Suprapubic skin (tissue), 4 donors: ENCODE measurements around the gene CCDC170. TPM values are rescaled to one million over a fixed set of nuclear protein-coding genes. Genes with fewer than 3 reads are reported as not detected.

ENCODE experiments used
- DNase-seq, 2 donors: peaks; one replicate each; pipeline ENCODE4 v3.0.0-alpha.2; 2019; ENCODE audit warnings: low spot score in 2 of 2
- H3K27ac ChIP-seq: fragments of 200-600 bp; sonication (generic); one replicate; pipeline ENCODE4 v1.5.1; 2019
- H3K27me3 ChIP-seq: fragments of 200-600 bp; sonication (generic); one replicate; pipeline ENCODE4 v1.5.1; 2019
- H3K36me3 ChIP-seq: fragments of 200-600 bp; sonication (generic); one replicate; pipeline ENCODE4 v1.5.1; 2019
- H3K4me1 ChIP-seq: fragments of 200-600 bp; sonication (generic); one replicate; pipeline ENCODE4 v1.5.1; 2019
- H3K4me3 ChIP-seq: fragments of 200-600 bp; sonication (generic); one replicate; pipeline ENCODE4 v1.5.1; 2019; ENCODE audit warnings: mild to moderate bottlenecking
- H3K9me3 ChIP-seq: fragments of 200-600 bp; sonication (generic); one replicate; pipeline ENCODE4 v1.5.1; 2019
- EP300 ChIP-seq: sonication (generic); formaldehyde crosslinking; IDR thresholded peaks from one replicate; pipeline ENCODE4 v1.6.1; 2017; ENCODE audit warnings: antibody characterized with exemption
- POLR2A ChIP-seq, 2 donors: fragments of 450-650 bp; IDR thresholded peaks; one replicate each; pipeline ENCODE4 v1.6.1; 2017; ENCODE audit warnings: antibody characterized with exemption in 2 of 2, mild to moderate bottlenecking in 2 of 2, moderate library complexity in 2 of 2
- POLR2AphosphoS5 ChIP-seq, 3 donors: sonication (generic); formaldehyde crosslinking; IDR thresholded peaks; one replicate each; pipeline ENCODE4 v1.6.1; 2017; ENCODE audit warnings: antibody characterized with exemption in 3 of 3
- WGBS: methylation state at CpG from one replicate; pipeline ENCODE4 v1.1.5; 2018; 5-methylcytosine and 5-hydroxymethylcytosine counted together
- total RNA-seq, 4 donors: library from RNA; depleted of rRNA; stranded (reverse); fragments of >200 nt; gene quantifications; one replicate each; pipeline ENCODE4 v1.1.0, GENCODE V29; 2016
- TF ChIP-seq, protein P1 (sequence below), 2 donors: fragments of 200-600 bp in 1 of 2; fragments of 450-650 bp in 1 of 2; sonication (generic) in 1 of 2; IDR thresholded peaks; one replicate each; pipeline ENCODE4 v1.5.1; 2016 to 2019; ENCODE audit warnings: antibody characterized with exemption in 2 of 2, mild to moderate bottlenecking in 1 of 2, moderate library complexity in 1 of 2

Gene CCDC170
- total RNA-seq, 4 donors from 2014 or later = 0.16 to 0.89 (median 0.24) TPM

DNA sequence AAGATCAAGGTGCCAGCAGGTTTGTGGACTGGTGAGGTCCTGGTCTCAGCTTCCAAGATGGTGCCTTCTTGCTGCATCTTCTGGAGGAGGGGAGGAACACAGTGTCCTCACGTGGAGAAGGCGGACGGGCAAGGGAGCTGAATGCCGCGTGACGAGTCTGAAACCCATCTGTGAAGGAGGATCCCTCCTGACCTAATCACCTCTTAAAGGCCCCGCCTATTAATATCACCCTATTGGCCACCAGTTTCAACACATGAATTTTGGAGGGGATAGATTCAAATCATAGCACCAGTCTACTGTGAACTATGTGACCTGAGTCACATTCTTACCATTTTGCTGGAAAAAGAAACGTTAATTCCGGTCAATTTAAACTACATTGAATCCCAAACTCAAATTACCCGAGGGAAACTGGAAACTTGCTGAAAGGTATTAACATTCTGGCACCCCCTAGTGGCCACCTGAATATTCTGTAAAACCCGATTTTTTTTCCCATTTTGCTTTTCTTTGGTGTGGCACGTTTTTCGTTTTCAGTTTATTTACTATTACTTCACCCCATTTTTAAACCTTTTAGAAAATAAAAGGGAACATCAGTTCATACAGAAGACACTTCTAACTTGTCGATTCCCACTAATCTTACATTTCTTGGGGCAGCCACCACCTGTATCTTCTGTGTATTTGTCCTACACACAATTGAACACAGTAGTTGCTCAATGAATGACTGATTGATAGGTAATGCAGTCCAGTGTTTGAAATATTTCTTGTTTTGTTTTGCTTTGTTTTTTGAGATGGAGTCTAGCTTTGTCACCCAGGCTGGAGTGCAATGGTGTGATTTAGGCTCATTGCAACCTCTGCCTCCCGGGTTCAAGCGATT is 17.9 kb upstream of the CCDC170 start:
- H3K27ac ChIP-seq = no peak overlapping the region
- H3K4me3 ChIP-seq = no peak overlapping the region
- no peaks in the 10 kb centered on the region for H3K27me3 ChIP-seq
- DNase-seq = no peak
- H3K36me3 ChIP-seq = no peaks in the 10 kb centered on the region
- H3K4me1 ChIP-seq = peaks cover 9% of the 10 kb centered on the region
- TF ChIP-seq POLR2A (IDR thresholded peaks at IDR 0.05) = no peak
- TF ChIP-seq, protein P1, sequence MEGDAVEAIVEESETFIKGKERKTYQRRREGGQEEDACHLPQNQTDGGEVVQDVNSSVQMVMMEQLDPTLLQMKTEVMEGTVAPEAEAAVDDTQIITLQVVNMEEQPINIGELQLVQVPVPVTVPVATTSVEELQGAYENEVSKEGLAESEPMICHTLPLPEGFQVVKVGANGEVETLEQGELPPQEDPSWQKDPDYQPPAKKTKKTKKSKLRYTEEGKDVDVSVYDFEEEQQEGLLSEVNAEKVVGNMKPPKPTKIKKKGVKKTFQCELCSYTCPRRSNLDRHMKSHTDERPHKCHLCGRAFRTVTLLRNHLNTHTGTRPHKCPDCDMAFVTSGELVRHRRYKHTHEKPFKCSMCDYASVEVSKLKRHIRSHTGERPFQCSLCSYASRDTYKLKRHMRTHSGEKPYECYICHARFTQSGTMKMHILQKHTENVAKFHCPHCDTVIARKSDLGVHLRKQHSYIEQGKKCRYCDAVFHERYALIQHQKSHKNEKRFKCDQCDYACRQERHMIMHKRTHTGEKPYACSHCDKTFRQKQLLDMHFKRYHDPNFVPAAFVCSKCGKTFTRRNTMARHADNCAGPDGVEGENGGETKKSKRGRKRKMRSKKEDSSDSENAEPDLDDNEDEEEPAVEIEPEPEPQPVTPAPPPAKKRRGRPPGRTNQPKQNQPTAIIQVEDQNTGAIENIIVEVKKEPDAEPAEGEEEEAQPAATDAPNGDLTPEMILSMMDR (IDR thresholded peaks at IDR 0.05) = peak; percentile 44 to 64
- no peaks in the 10 kb centered on the region for H3K9me3 ChIP-seq
- 44% methylated on average over 16 of the region's 16 CpGs for WGBS

DNA sequence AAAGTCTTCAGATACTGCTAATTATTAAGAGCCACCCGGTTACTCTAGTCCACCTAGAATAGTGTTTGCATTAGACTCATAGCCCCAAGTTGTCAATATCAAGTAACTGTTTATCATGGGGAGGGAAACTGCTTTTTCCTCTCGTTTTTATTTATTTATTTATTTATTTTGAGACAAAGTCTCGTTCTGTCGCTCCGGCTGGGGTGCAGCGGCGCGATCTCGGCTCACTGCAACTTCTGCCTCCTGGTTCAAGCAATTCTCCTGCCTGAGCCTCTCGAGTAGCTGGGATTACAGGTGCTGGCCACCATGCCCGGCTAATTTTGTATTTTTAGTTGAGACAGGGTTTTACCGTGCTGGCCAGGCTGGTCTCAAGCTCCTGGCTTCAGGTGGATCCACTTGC is 16.1 kb upstream of the CCDC170 start:
- no peaks in the 10 kb centered on the region for H3K9me3 ChIP-seq
- TF ChIP-seq POLR2A (IDR thresholded peaks at IDR 0.05) (no peak), POLR2AphosphoS5 (IDR thresholded peaks at IDR 0.05) (no peak), EP300 (no peak)
- TF ChIP-seq, protein P1 (IDR thresholded peaks at IDR 0.05) = no peak
- H3K27me3 ChIP-seq = no peaks in the 10 kb centered on the region
- no peak for DNase-seq
- no peak overlapping the region for H3K4me3 ChIP-seq
- H3K27ac ChIP-seq = no peak overlapping the region
- peaks cover 20% of the 10 kb centered on the region for H3K4me1 ChIP-seq
- H3K36me3 ChIP-seq = no peaks in the 10 kb centered on the region
- WGBS = 94% methylated on average over 12 of the region's 12 CpGs

DNA sequence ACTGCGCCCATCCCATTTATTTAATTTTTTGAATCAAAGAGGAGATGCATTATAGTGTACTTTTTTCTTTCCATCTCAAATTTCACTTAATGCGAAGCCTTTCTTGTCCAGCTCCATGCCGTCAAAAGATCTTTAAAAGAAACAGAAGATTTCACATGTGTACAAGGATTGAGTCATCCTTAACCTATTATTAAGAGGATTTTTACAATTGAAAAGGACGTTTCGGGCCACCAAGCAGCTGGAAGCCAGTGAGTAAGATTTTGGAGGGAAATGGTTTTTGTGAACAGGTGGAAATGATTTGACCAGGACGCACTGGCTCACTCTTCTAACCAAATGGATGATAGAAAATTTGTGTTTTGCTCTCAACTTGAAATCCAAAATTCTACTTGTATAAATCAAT is 15.1 kb upstream of the CCDC170 start:
- 78% methylated on average over 6 of the region's 6 CpGs for WGBS
- no peak overlapping the region for H3K4me3 ChIP-seq
- H3K27ac ChIP-seq = no peak overlapping the region
- H3K36me3 ChIP-seq = no peaks in the 10 kb centered on the region
- peaks cover 26% of the 10 kb centered on the region for H3K4me1 ChIP-seq
- DNase-seq = no peak
- TF ChIP-seq POLR2AphosphoS5 (IDR thresholded peaks at IDR 0.05) (no peak), POLR2A (IDR thresholded peaks at IDR 0.05) (no peak), EP300 (no peak)
- TF ChIP-seq, protein P1 (IDR thresholded peaks at IDR 0.05) = no peak
- H3K9me3 ChIP-seq = no peaks in the 10 kb centered on the region
- no peaks in the 10 kb centered on the region for H3K27me3 ChIP-seq

DNA sequence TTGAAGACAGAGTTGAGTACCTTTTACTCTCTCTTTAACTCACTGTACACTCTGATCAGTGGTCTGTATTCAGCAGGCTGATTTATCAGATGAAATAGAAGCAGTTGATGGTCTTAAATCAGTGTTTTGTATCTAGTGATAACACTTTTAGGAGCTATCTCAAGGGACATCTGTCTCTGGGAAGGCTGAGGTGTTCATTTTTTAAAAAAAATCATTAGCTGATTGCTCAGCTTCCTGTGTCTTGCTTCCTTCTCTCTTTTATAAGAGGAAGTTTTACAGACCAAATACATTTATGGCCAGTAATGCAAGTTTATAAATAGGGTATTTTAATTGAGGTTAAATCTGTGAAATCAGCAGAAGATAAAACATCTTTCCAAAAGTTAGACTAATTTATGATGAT is 12.0 kb upstream of the CCDC170 start:
- H3K36me3 ChIP-seq = no peaks in the 10 kb centered on the region
- TF ChIP-seq EP300 = no peak
- no peak for TF ChIP-seq POLR2A (IDR thresholded peaks at IDR 0.05)
- no peak for TF ChIP-seq POLR2AphosphoS5 (IDR thresholded peaks at IDR 0.05)
- H3K9me3 ChIP-seq = no peaks in the 10 kb centered on the region
- peaks cover 16% of the 10 kb centered on the region for H3K4me1 ChIP-seq
- no peak overlapping the region for H3K27ac ChIP-seq
- no peak for DNase-seq
- no peak overlapping the region for H3K4me3 ChIP-seq
- no peaks in the 10 kb centered on the region for H3K27me3 ChIP-seq

DNA sequence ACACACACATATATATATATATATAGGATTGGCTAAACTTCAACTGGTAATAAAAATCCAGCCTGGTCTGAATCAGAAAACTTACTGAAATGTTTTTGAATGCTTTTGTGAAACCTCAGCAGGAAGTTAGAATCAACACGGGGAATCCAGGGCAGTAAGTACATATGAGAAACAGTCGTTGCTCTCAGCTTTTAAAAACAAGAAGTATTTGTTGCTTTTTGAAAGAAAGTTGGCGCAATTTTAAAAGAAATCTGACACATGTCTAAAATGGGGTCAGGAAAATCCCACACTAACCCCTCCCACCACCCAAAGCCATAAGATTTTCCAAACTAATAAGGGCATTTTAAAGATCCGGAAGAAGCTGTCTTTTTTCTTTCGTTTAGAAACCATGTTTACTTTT is 11.5 kb upstream of the CCDC170 start:
- TF ChIP-seq POLR2AphosphoS5 (IDR thresholded peaks at IDR 0.05) (no peak), POLR2A (IDR thresholded peaks at IDR 0.05) (no peak), EP300 (no peak)
- TF ChIP-seq, protein P1 (IDR thresholded peaks at IDR 0.05) = no peak
- 4% methylated on average over 5 of the region's 5 CpGs for whole genome bisulfite sequencing
- no peak for DNase-seq
- no peaks in the 10 kb centered on the region for H3K9me3 ChIP-seq
- H3K36me3 ChIP-seq = no peaks in the 10 kb centered on the region
- H3K4me1 ChIP-seq = peaks cover 16% of the 10 kb centered on the region
- no peaks in the 10 kb centered on the region for H3K27me3 ChIP-seq
- H3K27ac ChIP-seq = peak overlapping the region; percentile 50
- peak overlapping the region; percentile 5 for H3K4me3 ChIP-seq
